A549 (cell line): ENCODE data around the gene FSD2. TPM values are rescaled to one million over a fixed set of nuclear protein-coding genes. Genes with fewer than 3 reads are reported as not detected.

Experiments used
- ATAC-seq, 2 experiments: fragments of 200-7000 bp in 1 of 2; fragments of >200 bp in 1 of 2; cut with Nextera tagmentation in 1 of 2; cut with Tn5 transposase in 1 of 2; 3 replicates each; pipeline versions ENCODE4 v1.8.0 to v1.9.1; 2018 to 2020; ENCODE audit warnings: mild to moderate bottlenecking in 1 of 2, moderate library complexity in 1 of 2
- CTCF ChIA-PET: fragments of 300-600 bp; sonication (Branson Sonifier 250); formaldehyde crosslinking; extraction: SDS; loops from one replicate; lab custom pipeline; 2021; ENCODE audit warnings: antibody characterized with exemption, inconsistent platforms; lab: Yijun Ruan, JAX
- POLR2A ChIA-PET: fragments of 350-600 bp; formaldehyde crosslinking; extraction: SDS; loops from one replicate; lab custom pipeline; 2021; ENCODE audit warnings: antibody characterized with exemption, inconsistent platforms; lab: Yijun Ruan, JAX
- DNase-seq, 2 experiments: peaks; one replicate each; pipeline versions ENCODE4 v3.0.0 to v3.0.0-alpha.2; 2011 to 2016; ENCODE audit warnings: low read depth in 1 of 2, low spot score in 1 of 2
- FAIRE-seq: peaks from 2 replicates; lab custom pipeline; 2011; peaks lifted over from hg19 to GRCh38; lab: Jason Lieb, UNC
- H3K27ac ChIP-seq, 2 experiments: fragments of >200 bp; sonication (Bioruptor Twin); formaldehyde crosslinking; 3 replicates each; pipeline ENCODE4 v1.5.1; 2016 to 2017
- H3K4me1 ChIP-seq: fragments of >200 bp; sonication (Bioruptor Twin); formaldehyde crosslinking; 3 replicates; pipeline ENCODE4 v1.6.1; 2016
- H3K4me2 ChIP-seq: fragments of >200 bp; sonication (Bioruptor Twin); formaldehyde crosslinking; 3 replicates; pipeline ENCODE4 v1.6.1; 2016
- H3K4me3 ChIP-seq: fragments of >200 bp; sonication (Bioruptor Twin); formaldehyde crosslinking; 3 replicates; pipeline ENCODE4 v1.5.1; 2016
- H3K9me3 ChIP-seq: fragments of >200 bp; sonication (Bioruptor Twin); formaldehyde crosslinking; 3 replicates; pipeline ENCODE4 v1.6.1; 2016
- CBX2 ChIP-seq: fragments of 200-600 bp; sonication (generic); IDR thresholded peaks from 2 replicates; pipeline ENCODE4 v1.6.1; 2016; ENCODE audit warnings: low read depth, mild to moderate bottlenecking, borderline replicate concordance
- CHD4 ChIP-seq: fragments of 200-600 bp; sonication (generic); IDR thresholded peaks from 2 replicates; pipeline ENCODE4 v1.6.1; 2016; ENCODE audit warnings: antibody characterized with exemption, mild to moderate bottlenecking, borderline replicate concordance
- EHMT2 ChIP-seq: fragments of 200-600 bp; sonication (generic); IDR thresholded peaks from 2 replicates; pipeline ENCODE4 v1.6.1; 2016; ENCODE audit warnings: antibody characterized with exemption, low read depth, mild to moderate bottlenecking, moderate library complexity
- EP300 ChIP-seq, 2 experiments: fragments of >200 bp; sonication (Bioruptor Twin); formaldehyde crosslinking; IDR thresholded peaks; 2 replicates in 1 of 2; 3 replicates in 1 of 2; pipeline ENCODE4 v1.6.1; 2016 to 2017
- ESRRA ChIP-seq: fragments of 150-350 bp; IDR thresholded peaks from 2 replicates; pipeline ENCODE4 v1.6.1; 2014; ENCODE audit warnings: mild to moderate bottlenecking, low read length, borderline replicate concordance
- FOSL2 ChIP-seq, 2 experiments: fragments of 450-650 bp in 1 of 2; fragments of >200 bp in 1 of 2; sonication (Bioruptor Twin) in 1 of 2; formaldehyde crosslinking; IDR thresholded peaks; 2 replicates each; pipeline versions ENCODE4 v1.5.0 to v1.6.1; 2016 to 2020; ENCODE audit warnings: mild to moderate bottlenecking in 1 of 2, moderate library complexity in 1 of 2
- HDAC2 ChIP-seq: fragments of 200-600 bp; sonication (generic); IDR thresholded peaks from 2 replicates; pipeline ENCODE4 v1.6.1; 2016
- HOXB13 ChIP-seq: fragments of 250-450 bp; sonication (Bioruptor Pico); IDR thresholded peaks from 2 replicates; pipeline ENCODE4 v1.5.0; 2020; ENCODE audit warnings: low read depth, mild to moderate bottlenecking, moderate library complexity
- JUN ChIP-seq, 2 experiments: fragments of >200 bp; sonication (Bioruptor Twin); formaldehyde crosslinking; IDR thresholded peaks; 2 replicates in 1 of 2; 3 replicates in 1 of 2; pipeline ENCODE4 v1.6.1; 2016 to 2017
- KDM1A ChIP-seq: fragments of 200-600 bp; sonication (generic); IDR thresholded peaks from 2 replicates; pipeline ENCODE4 v1.6.1; 2016; ENCODE audit warnings: low read depth, mild to moderate bottlenecking
- MAFK ChIP-seq: fragments of 450-650 bp; IDR thresholded peaks from 2 replicates; pipeline ENCODE4 v1.6.1; 2014; ENCODE audit not compliant: partially characterized antibody
- MAZ ChIP-seq: fragments of 150-350 bp; IDR thresholded peaks from 2 replicates; pipeline ENCODE4 v1.6.1; 2014; ENCODE audit warnings: antibody characterized with exemption, low read depth, low read length, borderline replicate concordance
- NR3C1 ChIP-seq: fragments of >200 bp; sonication (Bioruptor Twin); formaldehyde crosslinking; IDR thresholded peaks from 3 replicates; pipeline ENCODE4 v1.6.1; 2017
- RARB ChIP-seq: fragments of 250-450 bp; sonication (Bioruptor Pico); IDR thresholded peaks from 2 replicates; pipeline ENCODE4 v1.8.0; 2021; ENCODE audit warnings: mild to moderate bottlenecking, moderate library complexity
- RCOR1 ChIP-seq: fragments of 150-350 bp; IDR thresholded peaks from 2 replicates; pipeline ENCODE4 v1.6.1; 2014; ENCODE audit warnings: antibody characterized with exemption, low read length, low read depth
- RFX5 ChIP-seq: fragments of 450-650 bp; IDR thresholded peaks from 2 replicates; pipeline ENCODE4 v1.7.1; 2014; ENCODE audit warnings: antibody characterized with exemption, mild to moderate bottlenecking, moderate library complexity
- RNF2 ChIP-seq: fragments of 200-600 bp; sonication (generic); IDR thresholded peaks from 2 replicates; pipeline ENCODE4 v1.6.1; 2016; ENCODE audit warnings: low read depth, mild to moderate bottlenecking, antibody characterized with exemption, moderate library complexity, borderline replicate concordance
- WGBS: methylation state at CpG from one replicate; pipeline ENCODE4 v1.1.6; 2017; ENCODE audit errors: missing lambda C conversion rate; 5-methylcytosine and 5-hydroxymethylcytosine counted together
- polyA plus RNA-seq, 4 experiments: library from polyadenylated mRNA; depleted of rRNA in 3 of 4; stranded (reverse); fragments of >200 nt; fragmentation: RNase III in 1 of 4; extraction: RNeasy Plus Mini Kit Qiagen cat#74134 plus additional on column Dnase treatment in 1 of 4; gene quantifications; 2 replicates in 3 of 4; 3 replicates in 1 of 4; pipeline ENCODE4 v1.2.3, GENCODE V29; 2011 to 2017
- TF ChIP-seq, protein P1 (sequence below): IDR thresholded peaks from 2 replicates; pipeline ENCODE4 v1.6.1; 2012
- TF ChIP-seq, protein P2 (sequence below): fragments of 150-350 bp; IDR thresholded peaks from 2 replicates; pipeline ENCODE4 v1.6.1; 2014; ENCODE audit warnings: low read depth, mild to moderate bottlenecking, low read length
- TF ChIP-seq, protein P3 (sequence below): fragments of >200 bp; sonication (Bioruptor Twin); formaldehyde crosslinking; IDR thresholded peaks from 2 replicates; pipeline ENCODE4 v1.6.1; 2016
- TF ChIP-seq, protein P4 (sequence below): fragments of 200-600 bp; sonication (generic); IDR thresholded peaks from 2 replicates; pipeline ENCODE4 v1.6.1; 2016; ENCODE audit warnings: antibody characterized with exemption, mild to moderate bottlenecking, moderate library complexity
- TF ChIP-seq, protein P5 (sequence below): fragments of >200 bp; sonication (Bioruptor Twin); formaldehyde crosslinking; IDR thresholded peaks from 3 replicates; pipeline ENCODE4 v1.6.1; 2016

Gene FSD2
- polyA plus RNA-seq, 2 of the 4 experiments (the other 2 are of a cell fraction) = not detected

DNA sequence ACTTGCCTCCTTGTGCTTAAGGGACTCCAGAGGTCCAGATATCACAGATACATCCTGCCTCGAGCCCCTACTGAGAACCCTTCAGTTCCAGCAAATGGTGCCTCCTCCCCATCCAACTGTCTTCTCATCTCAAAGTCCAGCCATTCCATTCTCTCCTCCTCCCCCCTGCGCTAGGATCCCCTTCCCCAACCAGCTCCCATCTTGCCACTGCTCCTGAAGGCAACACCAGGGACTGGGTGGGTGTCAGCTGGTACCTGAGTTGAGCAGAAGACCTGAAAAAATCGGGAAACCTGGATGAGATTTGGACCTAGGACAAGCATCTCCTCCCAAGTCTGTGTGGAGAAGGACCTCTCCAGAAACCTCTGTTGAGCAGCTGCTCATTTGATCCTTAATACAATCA is 93.8 kb downstream of the FSD2 start:
- Histone ChIP-seq H3K4me1 (0 out of 3 replicates have a peak, but pooled peaks cover 4% of the 10 kb centered on the region), H3K9me3 (no peaks in the 10 kb centered on the region), H3K27ac (no peak overlapping the region), H3K4me3 (no peak overlapping the region), H3K4me2 (no peak overlapping the region)
- ChIA-PET POLR2A (no interaction called here), CTCF (interaction anchor here (1.3 to 1.5 kb wide), 2 partner anchors 13 to 24 kb away, joined by 3 read pairs; no protein-coding TSS in a partner anchor)
- ATAC-seq (no peak), DNase-seq (no peak), FAIRE-seq (no peak)
- 3% methylated on average over 3 of the region's 3 CpGs for WGBS
- TF ChIP-seq RARB (CRISPR knock-in tag) = no peak
- TF ChIP-seq, protein P1, sequence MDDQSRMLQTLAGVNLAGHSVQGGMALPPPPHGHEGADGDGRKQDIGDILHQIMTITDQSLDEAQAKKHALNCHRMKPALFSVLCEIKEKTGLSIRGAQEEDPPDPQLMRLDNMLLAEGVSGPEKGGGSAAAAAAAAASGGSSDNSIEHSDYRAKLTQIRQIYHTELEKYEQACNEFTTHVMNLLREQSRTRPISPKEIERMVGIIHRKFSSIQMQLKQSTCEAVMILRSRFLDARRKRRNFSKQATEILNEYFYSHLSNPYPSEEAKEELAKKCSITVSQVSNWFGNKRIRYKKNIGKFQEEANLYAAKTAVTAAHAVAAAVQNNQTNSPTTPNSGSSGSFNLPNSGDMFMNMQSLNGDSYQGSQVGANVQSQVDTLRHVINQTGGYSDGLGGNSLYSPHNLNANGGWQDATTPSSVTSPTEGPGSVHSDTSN = no peak
- TF ChIP-seq ESRRA = no peak
- no peak for TF ChIP-seq FOSL2 (IDR thresholded peaks at IDR 0.05)
- no peak for TF ChIP-seq FOSL2 (CRISPR knock-in tag; IDR thresholded peaks at IDR 0.05)
- no peak for TF ChIP-seq RNF2
- no peak for TF ChIP-seq JUN (IDR thresholded peaks at IDR 0.05)
- no peak for TF ChIP-seq MAFK
- no peak for TF ChIP-seq KDM1A
- TF ChIP-seq HDAC2 = no peak
- TF ChIP-seq, protein P2, sequence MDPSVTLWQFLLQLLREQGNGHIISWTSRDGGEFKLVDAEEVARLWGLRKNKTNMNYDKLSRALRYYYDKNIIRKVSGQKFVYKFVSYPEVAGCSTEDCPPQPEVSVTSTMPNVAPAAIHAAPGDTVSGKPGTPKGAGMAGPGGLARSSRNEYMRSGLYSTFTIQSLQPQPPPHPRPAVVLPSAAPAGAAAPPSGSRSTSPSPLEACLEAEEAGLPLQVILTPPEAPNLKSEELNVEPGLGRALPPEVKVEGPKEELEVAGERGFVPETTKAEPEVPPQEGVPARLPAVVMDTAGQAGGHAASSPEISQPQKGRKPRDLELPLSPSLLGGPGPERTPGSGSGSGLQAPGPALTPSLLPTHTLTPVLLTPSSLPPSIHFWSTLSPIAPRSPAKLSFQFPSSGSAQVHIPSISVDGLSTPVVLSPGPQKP = no peak

DNA sequence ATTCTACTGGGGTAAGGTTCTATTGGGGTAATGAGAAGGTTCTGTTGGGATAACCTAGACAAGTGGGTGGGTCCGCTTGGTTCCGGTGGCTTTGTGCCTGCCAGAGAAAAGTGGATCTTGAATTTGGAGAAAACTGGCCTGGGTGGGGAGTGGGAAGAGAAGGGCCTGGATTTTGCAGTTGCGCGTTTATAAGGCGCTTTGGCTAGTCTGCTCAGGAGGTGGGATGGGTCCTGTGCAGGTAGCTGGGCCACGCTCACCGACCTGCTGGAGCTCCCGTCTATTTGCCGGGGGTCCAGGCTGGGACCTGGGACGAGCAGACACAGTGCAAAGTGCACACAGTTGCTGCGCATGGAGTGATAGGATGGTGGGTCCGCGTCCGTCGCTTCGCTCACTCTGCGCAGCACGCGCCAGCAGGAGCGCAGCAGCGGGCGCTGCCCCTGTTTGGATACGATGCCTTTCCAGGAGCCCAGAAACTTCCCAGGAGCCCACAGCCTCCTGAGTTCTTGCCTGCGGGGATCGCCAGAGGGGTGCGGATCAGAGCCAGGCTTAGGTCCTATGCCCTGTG is 94.9 kb downstream of the FSD2 start:
- 0 out of 3 replicates have a peak, but pooled peaks cover 4% of the 10 kb centered on the region for H3K4me1 ChIP-seq
- no peaks in the 10 kb centered on the region for H3K9me3 ChIP-seq
- TF ChIP-seq CHD4 (no peak), EP300 (IDR thresholded peaks at IDR 0.05) (no peak), CBX2 (no peak), RFX5 (no peak), RNF2 (no peak), NR3C1 (no peak), RCOR1 (no peak), EHMT2 (no peak), HOXB13 (no peak), MAFK (no peak), MAZ (no peak)
- TF ChIP-seq, protein P1 = no peak
- TF ChIP-seq, protein P3, sequence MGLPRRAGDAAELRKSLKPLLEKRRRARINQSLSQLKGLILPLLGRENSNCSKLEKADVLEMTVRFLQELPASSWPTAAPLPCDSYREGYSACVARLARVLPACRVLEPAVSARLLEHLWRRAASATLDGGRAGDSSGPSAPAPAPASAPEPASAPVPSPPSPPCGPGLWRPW = no peak
- TF ChIP-seq, protein P4, sequence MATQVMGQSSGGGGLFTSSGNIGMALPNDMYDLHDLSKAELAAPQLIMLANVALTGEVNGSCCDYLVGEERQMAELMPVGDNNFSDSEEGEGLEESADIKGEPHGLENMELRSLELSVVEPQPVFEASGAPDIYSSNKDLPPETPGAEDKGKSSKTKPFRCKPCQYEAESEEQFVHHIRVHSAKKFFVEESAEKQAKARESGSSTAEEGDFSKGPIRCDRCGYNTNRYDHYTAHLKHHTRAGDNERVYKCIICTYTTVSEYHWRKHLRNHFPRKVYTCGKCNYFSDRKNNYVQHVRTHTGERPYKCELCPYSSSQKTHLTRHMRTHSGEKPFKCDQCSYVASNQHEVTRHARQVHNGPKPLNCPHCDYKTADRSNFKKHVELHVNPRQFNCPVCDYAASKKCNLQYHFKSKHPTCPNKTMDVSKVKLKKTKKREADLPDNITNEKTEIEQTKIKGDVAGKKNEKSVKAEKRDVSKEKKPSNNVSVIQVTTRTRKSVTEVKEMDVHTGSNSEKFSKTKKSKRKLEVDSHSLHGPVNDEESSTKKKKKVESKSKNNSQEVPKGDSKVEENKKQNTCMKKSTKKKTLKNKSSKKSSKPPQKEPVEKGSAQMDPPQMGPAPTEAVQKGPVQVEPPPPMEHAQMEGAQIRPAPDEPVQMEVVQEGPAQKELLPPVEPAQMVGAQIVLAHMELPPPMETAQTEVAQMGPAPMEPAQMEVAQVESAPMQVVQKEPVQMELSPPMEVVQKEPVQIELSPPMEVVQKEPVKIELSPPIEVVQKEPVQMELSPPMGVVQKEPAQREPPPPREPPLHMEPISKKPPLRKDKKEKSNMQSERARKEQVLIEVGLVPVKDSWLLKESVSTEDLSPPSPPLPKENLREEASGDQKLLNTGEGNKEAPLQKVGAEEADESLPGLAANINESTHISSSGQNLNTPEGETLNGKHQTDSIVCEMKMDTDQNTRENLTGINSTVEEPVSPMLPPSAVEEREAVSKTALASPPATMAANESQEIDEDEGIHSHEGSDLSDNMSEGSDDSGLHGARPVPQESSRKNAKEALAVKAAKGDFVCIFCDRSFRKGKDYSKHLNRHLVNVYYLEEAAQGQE = no peak
- TF ChIP-seq, protein P5, sequence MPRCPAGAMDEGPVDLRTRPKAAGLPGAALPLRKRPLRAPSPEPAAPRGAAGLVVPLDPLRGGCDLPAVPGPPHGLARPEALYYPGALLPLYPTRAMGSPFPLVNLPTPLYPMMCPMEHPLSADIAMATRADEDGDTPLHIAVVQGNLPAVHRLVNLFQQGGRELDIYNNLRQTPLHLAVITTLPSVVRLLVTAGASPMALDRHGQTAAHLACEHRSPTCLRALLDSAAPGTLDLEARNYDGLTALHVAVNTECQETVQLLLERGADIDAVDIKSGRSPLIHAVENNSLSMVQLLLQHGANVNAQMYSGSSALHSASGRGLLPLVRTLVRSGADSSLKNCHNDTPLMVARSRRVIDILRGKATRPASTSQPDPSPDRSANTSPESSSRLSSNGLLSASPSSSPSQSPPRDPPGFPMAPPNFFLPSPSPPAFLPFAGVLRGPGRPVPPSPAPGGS = no peak
- ChIA-PET POLR2A (interaction anchor here (2.7 kb wide), 1 partner anchor 39 kb away, joined by 11 read pairs; no protein-coding TSS in a partner anchor), CTCF (interaction anchor here (1.0 to 1.7 kb wide), 3 partner anchors 11 to 301 kb away, joined by 3 read pairs; no protein-coding TSS in a partner anchor)
- DNase-seq (no peak), FAIRE-seq (no peak), ATAC-seq (no peak)
- H3K4me2 ChIP-seq = no peak overlapping the region
- H3K27ac ChIP-seq = no peak overlapping the region
- H3K4me3 ChIP-seq = no peak overlapping the region
- WGBS = 90% methylated on average over 26 of the region's 26 CpGs
